ENCODE results near the gene STOML3.

DNA sequence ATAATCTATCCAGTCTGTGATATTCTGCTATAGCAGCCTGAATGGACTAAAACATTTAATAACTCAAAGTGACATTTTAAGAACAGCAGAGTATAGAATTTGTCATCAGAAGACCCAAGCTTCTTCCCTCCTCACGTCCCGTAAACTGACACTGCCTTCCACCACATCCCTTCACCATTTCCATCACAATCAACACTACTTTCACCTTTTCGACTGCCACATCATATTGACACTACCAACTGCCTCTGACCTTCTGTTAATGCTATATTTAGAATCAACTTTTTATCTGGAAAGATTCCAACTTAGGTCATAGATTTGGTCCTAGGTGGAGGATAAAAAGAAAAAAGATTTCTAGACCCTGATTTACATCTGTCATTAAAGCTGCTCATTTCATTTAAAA lies 39.6 kb downstream of the STOML3 start:
- TF ChIP-seq, protein P1, sequence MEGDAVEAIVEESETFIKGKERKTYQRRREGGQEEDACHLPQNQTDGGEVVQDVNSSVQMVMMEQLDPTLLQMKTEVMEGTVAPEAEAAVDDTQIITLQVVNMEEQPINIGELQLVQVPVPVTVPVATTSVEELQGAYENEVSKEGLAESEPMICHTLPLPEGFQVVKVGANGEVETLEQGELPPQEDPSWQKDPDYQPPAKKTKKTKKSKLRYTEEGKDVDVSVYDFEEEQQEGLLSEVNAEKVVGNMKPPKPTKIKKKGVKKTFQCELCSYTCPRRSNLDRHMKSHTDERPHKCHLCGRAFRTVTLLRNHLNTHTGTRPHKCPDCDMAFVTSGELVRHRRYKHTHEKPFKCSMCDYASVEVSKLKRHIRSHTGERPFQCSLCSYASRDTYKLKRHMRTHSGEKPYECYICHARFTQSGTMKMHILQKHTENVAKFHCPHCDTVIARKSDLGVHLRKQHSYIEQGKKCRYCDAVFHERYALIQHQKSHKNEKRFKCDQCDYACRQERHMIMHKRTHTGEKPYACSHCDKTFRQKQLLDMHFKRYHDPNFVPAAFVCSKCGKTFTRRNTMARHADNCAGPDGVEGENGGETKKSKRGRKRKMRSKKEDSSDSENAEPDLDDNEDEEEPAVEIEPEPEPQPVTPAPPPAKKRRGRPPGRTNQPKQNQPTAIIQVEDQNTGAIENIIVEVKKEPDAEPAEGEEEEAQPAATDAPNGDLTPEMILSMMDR (IDR thresholded peaks at IDR 0.05) = no peak
- no peak for TF ChIP-seq POLR2A (IDR thresholded peaks at IDR 0.05)

Measured in body of pancreas (tissue), 4 donors.